ENCODE data around the gene PDSS2.
"Not testable (repeated sequence)": the region's sequence is repeated elsewhere in the genome, so short reads cannot be mapped to it uniquely, and the experiment has no call there.

PDSS2 gene

DNA sequence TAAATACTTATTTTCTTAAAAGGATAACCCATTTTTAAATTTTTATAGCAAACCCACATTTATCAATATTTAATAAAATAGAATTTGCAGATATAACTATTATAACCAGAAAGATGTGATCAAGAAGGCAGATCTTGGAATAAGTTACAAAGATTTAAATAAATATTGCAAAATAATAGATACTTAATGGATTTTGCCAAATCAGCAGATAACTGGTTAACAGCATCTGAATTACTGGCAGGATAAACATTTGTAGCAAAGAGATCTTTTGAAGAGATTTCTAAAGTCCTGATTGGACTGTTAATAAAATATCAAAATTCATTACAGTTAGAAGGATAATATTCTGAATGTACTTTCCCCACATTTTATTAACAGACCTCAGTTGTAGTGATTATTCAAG, 144.2 kb downstream of the PDSS2 start:
- DNase-seq = no peak

GRCh38 chr6:107314531-107314939, 144.8 kb downstream of the PDSS2 start:
- DNase-seq = no peak

DNA sequence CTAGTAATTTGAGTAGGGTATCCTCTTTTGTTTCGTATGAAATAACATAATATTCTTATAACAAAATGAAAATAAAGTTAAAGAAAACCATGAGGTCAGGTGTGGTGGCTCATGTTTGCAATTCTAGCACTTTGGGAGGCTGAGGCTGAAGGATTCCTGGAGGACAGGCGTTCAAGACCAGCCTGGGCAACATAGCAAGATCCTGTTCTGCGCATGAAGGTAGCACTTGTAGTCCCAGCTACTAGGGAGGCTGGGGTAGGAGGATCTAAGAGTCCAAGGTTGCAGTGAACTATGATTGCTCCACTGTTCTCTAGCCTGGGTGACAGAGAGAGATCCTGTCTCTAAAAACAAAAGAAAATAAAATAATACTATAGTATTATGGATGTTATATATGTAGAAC, 145.6 kb downstream of the PDSS2 start:
- DNase-seq = no peak

DNA sequence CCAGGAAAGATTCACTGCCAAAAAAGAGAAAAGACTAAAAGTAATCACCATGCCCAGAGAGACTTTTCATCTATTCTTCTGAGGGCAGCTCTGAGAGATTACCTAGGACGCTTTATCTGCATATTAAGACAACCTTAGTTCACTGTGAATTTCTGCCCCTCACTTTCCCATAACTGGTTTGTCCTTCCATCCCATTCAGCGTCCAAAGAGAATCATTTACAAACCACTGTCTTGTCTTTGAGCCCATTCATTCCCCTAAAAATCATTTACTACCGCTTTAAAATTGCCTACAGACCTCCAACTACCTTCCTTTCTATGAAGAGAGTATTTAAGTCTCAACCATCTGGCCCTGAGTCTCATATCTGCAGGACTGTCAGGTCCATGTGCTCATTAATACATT, 149.0 kb downstream of the PDSS2 start:
- no peak for DNase-seq

DNA sequence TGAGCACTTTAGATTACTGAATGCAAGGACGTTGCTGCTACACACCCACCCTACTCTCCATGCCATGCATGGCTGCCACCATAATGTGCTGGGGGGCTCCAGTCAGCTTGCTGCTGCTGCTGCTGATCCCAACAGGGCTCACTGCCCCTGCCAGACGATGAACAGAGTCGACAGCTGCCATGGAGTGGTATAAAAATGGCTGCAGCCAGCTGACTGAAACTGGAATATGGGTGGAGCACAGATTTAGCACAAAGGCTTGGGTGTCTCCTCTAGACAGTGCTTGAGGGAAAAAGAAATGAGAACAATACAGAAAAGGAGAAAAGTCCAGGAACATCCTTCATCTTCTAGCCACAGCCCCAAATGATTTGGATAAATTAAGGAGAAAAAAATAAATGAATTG, 150.7 kb downstream of the PDSS2 start:
- DNase-seq = no peak

- DNase-seq = not testable (repeated sequence)
Measured at GRCh38 chr6:107305994-107306393, 153.4 kb downstream of the PDSS2 start.

- DNase-seq = no peak
Measured at GRCh38 chr6:107305391-107305790, 154.0 kb downstream of the PDSS2 start.

GRCh38 chr6:107304421-107305025, 154.8 kb downstream of the PDSS2 start:
- no peak for DNase-seq

GRCh38 chr6:107293350-107293749, 166.0 kb downstream of the PDSS2 start:
- no peak for DNase-seq

DNA sequence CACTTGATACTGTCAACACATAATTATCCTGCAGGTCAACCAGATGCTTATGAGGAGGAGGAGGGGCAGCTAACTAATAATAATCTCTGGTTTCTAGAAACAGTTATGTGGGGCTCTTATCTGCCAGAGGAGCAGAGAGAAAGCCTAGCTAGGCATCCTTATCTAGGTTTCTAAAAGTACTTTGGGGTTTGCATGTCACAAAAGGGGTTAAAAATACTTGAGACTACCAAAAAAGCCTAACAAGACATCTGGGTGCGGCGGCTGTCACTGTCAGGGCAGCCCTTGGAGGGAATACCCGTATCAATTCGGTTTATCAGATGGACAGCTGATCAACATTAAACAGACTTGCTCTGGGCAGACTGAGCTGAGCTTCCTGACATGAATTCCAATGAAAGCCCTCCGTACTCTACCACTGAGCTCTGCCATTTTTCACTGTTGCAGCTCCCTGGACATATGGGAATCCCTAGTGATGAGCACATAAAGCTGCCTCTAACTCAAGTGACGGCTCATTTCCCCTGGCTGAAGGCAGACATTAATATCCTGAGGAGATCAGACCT, 166.6 kb downstream of the PDSS2 start:
- DNase-seq = no peak

GRCh38 chr6:107290491-107290890, 168.9 kb downstream of the PDSS2 start:
- no peak for DNase-seq

DNA sequence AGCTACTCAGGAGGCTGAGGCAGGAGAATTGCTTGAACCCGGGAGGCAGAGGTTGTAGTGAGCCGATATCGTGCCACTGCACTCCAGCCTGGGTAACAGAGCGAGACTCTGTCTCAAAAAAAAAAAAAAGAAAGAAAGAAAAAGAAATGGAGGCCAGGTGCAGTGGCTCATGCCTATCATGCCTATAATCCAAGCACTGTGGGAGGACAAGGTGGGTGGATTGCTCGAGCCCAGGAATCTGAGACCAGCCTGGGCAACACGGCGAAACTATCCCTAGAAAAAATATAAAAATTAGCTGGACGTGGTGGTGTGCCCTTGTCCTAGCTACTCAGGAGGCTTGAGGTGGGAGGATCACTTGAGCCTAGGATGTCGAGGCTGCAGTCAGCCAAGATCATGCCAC, 170.1 kb downstream of the PDSS2 start:
- DNase-seq = not testable (repeated sequence)

GRCh38 chr6:107285683-107286082, 173.7 kb downstream of the PDSS2 start:
- DNase-seq = not testable (repeated sequence)

DNA sequence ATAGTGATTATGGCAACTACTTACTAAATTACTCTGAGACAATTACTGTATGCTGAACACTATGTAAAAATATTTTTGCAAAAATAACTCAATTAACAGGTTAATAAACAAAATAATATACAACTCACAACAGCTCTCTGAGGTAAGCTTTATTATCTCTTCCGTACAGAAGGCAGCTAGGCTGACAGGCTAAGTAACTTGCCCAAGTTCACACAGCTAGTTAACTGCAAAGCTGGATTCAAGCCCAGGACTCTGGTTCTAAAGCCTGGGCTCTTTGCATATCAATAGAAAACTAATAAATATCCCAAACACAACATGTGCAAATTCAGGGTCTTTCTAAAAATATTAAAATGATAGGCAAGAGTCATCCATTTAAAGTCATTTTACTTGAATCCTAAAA, 174.6 kb downstream of the PDSS2 start:
- DNase-seq = no peak

DNA sequence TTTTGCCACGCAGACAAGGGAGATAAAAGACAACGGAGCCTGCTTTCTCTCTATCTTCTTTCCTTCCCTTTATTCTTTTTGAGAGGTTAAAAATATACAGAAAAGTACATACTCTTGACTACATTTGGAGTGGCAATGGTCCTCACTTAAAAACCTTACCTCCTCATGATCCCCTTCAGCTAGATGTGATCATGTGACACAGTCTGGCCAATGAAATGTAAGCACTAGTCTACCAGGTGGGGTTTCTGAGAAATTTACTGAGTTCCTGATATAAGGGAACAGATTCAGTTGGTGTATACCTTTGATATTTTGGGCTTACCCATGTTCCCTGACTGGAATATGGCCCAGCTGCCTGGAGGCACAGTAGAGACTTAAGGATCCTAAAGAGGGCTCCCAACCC, 178.6 kb downstream of the PDSS2 start:
- no peak for DNase-seq

DNA sequence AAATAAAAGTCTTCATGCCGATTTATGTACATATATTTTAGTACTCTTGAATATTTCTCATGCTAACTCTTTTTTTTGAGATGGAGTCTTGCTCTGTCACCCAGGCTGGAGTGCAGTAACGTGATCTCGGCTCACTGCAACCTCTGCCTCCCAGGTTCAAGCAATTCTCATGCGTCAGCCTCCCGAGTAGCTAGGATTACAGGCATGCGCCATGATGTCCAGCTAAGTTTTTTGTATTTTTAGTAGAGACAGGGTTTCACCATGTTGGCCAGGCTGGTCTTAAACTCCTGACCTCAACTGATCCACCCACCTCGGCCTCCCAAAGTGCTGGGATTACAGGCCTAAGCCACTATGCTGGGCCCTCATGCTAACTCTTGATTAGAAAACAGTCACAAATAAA, 179.4 kb downstream of the PDSS2 start:
- DNase-seq = not testable (repeated sequence)

DNA sequence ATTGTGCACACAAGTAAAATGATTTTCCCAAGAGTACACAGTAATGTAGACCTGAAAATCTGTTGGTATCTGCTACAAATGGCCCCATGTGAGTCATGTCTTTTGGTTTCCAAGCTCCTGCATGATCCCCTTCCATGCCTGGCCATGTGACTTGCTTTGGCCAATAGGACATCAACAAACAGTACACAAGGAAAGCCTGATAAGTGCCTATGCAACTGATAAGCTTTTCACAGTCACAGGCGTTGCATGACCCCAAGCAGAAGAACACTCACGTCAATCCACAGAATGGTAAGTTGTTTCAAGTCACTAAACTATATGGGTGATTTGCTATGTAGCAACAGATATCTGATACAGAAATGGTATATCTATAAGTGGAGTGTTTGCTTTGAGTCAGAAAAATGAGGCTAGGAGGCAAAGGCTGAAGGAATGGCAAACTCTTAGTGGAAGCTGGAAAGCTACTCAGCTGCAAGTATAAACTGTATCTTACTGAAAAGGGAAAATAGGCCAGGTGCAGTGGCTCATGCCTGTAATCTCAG, 184.0 kb downstream of the PDSS2 start:
- no peak for DNase-seq

DNA sequence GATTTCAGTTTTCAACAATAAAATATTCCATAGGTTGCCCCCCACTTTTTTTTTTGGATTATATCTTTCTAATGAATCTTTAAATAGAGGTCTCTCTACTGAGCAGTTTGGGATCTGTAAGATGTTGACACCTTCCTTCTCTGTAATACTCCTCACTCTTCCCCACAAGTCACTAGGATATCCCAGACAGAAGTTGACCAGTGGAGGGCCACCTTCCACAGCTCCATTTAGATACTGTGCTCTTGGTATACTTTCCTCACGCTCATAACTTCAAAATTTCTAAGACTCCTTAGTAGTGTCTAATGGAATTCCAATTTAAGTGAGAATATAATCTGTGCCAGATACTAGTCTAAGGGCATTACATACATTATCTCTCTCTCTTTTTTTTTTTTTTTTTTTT, 185.1 kb downstream of the PDSS2 start:
- DNase-seq = no peak

- DNase-seq = no peak
Measured at GRCh38 chr6:107272246-107272645, 187.1 kb downstream of the PDSS2 start.

GRCh38 chr6:107271208-107271790, 188.1 kb downstream of the PDSS2 start:
- no peak for DNase-seq

- no peak for DNase-seq
Measured at GRCh38 chr6:107267634-107268033, 191.7 kb downstream of the PDSS2 start.

DNA sequence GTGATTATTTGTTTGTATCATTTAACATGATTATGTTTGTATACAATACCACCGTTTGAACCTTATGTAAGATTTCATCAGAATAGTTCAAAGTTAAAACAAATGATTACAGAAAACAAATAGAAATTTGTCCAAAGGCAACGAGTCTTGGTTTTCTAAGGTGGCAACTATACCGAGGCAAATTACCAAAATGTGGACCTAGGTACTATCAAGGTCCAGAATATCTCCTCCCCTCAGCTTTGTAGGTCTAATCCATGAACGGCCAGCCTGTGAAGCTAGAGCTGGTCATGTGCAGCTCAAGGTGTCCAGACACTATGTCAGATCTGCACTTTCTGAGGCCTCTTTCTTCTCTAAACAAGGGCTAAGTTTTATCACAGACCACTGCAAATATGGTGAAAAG, 192.4 kb downstream of the PDSS2 start:
- no peak for DNase-seq

DNA sequence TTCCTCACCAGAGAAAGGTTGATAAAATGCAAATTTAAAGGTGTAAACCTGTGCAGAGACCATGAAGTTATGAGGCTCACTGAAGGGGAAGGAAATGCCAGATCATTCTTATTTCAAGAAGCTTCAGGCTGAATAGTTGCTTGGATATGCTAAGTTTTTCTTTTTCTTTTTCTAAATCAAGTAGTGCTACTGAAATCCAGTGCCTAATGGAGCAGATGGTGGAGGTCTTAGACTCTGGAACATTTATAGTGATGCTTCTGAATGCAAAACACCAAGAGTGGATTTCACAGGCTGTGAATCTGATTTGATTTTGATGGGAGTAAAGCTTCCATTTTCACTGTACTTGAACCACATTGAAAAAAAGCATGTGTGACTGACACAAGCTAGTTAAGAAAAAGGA, 192.8 kb downstream of the PDSS2 start:
- no peak for DNase-seq

- no peak for DNase-seq
Measured at GRCh38 chr6:107264357-107264840, 195.0 kb downstream of the PDSS2 start.
